ENCODE data around the gene FAM171A1.

DNA sequence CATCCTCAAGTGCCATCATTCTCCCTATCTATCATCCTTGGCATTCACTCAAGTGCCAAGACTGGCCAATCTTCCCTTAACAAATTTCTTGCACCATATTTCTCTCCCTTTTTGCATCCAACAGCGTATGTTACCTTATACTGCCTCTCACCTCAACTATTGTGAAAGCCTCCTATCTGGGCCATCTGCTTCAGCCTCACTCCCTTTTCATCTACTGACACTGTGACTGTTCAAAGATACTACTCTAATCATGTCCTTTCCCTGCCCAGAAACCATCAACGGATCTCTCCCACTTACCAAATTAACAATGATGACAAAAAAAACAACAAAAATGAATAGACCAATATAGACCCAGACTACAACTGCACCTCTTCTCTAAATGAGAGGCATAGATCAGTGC, 112.0 kb downstream of the FAM171A1 start:
- TF ChIP-seq, protein P1, sequence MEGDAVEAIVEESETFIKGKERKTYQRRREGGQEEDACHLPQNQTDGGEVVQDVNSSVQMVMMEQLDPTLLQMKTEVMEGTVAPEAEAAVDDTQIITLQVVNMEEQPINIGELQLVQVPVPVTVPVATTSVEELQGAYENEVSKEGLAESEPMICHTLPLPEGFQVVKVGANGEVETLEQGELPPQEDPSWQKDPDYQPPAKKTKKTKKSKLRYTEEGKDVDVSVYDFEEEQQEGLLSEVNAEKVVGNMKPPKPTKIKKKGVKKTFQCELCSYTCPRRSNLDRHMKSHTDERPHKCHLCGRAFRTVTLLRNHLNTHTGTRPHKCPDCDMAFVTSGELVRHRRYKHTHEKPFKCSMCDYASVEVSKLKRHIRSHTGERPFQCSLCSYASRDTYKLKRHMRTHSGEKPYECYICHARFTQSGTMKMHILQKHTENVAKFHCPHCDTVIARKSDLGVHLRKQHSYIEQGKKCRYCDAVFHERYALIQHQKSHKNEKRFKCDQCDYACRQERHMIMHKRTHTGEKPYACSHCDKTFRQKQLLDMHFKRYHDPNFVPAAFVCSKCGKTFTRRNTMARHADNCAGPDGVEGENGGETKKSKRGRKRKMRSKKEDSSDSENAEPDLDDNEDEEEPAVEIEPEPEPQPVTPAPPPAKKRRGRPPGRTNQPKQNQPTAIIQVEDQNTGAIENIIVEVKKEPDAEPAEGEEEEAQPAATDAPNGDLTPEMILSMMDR (conservative IDR thresholded peaks at IDR 0.05 in 1 of 2, IDR thresholded peaks at IDR 0.05 in 1 of 2; ENCODE audit: extremely low read depth in 1 of 2, insufficient read depth in 1 of 2, low read depth in 1 of 2, low read length in 2 of 2): no peak
- TF ChIP-seq EZH2 (IDR thresholded peaks at IDR 0.05; ENCODE audit: borderline replicate concordance, low read length): no peak
